NCI-H2196 (cell line): ENCODE results near the gene TWF2.
A peak's percentile ranks its signal among the peaks of the same experiment; 100 is the strongest.

Source experiments
- DNase-seq: peaks from one replicate; lab custom pipeline; 2025; ENCODE audit not compliant: unreplicated experiment; lab: John Stamatoyannopoulos, UW

The TWF2 gene

GRCh38 chr3:52223449-52224408 is 15.2 kb downstream of the TWF2 start:
- no peak for DNase-seq

DNA sequence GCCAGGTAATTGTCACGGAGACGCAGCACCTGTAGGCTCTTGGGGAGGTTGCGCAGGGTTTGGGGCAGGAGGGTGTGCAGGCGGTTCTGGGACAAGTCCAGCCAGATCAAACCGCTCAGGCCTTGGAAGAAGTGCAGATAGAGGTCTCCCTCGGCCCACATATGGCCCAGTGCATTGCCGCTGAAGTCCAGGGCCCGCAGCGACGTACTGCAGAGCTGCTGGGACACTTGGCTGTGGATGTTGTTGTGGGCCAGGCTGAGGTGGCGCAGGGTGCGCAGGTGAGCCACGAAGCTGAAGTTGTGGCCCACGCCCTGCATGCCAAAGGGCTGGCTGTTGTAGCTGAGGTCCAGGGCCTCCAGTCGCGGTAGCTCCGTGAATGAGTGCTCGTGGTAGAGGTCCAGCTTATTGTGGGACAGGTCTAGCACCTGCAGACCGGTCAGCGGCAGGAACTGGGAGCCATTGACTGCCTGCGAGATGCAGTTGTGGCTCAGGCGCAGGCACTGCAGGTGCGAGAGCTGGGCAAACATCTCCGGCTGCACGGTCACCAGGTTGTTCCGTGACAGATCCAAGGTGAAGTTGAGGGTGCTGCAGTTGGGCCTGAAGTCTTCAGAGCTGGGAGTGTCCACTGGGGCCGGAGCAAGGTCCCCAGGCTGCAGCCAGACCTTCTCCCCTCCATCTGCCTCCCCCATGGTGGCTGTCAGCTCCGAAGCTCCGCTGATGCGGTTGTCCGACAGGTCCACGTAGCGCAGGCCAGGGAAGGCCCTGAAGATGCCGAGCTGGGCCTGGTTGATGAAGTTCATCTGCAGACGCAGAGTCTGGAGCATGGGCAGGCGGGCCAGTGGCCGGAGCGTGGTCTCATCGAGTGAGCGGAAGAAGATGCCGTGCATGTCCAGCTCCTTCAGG is 16.4 kb downstream of the TWF2 start:
- no peak for DNase-seq

DNA sequence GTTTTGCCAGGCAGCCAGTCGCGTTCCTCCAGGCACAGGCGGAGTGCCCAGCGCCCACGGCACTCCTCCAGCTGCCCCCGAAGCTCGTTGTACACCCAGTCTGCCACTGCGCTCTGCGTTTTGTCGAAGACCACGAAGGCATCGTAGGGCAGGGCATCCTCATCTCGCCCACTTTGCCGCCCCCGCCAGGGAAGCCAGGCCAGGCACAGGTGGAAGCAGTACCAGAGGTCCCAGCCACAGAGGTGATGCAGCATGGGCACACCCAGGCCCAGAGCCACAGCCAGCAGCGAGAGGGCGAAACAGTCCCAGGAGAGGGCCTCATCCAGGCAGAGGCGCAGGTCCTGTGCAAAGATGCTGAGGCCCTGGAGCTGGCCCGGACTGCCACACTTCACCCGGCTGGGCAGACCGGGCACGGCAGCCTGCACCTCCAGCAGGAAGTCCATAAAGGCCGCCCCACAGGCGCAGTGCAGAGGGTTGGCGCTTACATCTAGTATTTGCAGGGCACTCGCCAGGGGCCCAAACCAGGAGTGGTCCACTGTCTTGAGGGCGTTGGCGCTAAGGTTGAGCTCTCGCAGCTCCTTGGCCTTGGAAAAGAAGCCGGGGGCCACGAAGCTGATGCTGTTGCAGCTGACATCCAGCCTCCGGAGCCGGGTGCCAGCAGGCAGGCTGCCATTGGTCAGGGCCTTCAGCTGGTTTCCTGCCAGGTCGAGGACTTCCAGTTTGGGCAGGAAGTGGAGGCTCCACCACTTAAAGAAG is 17.2 kb downstream of the TWF2 start:
- DNase-seq: peak; percentile 16

DNA sequence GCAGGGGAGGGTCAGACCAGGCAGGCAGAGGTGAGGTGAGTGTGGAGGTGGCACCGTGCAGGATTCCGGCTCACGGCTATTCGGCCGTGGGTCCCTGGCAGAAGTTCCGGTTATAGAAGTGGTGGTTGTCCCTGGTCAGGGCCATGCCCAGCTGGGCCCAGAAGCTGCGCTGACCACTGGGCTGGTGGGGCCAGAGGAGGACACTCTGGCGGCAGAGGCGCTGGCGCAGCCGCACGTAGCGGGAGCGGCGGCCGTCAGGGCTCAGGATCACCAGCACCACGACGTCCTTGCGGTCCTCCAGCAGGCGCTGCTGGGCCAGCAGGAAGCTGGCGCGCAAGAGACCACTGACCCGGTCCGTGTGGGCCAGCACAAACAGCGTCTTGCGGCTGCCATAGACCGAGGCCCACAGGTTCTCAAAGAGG is 17.8 kb downstream of the TWF2 start:
- no peak for DNase-seq

- DNase-seq: peak; percentile 53
Observed at GRCh38 chr3:52220380-52221026, 18.5 kb downstream of the TWF2 start.

DNA sequence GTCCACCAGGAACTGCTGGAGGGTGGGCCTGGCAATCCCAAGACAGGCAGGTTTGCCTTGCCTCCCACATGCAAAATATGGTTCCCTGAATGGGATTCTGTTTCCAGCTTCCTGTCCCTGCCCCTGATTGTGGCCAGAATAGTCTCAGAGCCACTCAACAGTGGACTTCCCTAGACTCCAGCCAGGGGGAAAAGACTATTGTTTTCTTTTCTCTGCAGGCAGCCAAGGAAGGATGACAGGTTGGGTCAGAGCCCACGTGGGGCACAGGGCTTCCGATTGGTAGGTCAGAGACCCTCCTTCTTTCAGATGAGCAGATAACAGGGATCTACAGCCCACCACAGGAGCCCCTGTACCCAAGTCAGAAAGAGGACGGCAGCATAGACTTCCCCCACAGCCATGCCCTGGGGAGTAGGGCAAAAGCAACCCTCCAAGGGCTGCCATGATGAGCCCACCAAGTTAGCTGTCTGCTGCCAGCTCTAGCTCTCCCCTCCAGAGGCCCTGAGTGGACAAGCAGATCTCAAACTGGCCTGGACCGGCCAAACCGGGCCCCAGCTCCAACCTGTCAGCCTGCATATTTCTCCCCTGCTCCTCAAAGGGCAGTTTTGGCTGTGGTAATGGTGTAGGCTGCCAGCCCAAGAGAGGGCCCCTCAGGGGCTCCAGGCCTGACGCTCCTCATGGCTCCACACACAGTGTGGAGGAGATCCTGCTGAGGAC is 19.9 kb downstream of the TWF2 start:
- DNase-seq: no peak

DNA sequence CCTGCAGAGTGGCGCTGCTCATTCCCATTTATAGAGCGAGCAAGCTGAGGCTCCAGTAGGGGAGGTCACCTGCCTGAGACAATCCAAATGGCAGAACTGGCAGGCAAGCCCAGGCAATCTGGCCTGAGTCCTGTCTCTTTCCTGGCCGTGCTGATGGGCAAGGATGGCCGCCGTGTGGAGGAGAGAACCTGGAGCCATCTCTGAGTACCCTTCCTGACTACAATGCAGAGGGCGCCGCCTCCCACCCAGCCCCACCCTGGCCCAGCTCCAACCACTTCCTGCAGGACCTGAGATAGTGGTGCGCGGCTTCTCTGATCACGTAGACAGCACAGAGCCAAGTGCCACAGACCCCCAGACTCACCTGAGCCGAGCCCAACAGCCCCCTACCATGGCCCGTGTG is 20.5 kb downstream of the TWF2 start:
- DNase-seq: no peak

DNA sequence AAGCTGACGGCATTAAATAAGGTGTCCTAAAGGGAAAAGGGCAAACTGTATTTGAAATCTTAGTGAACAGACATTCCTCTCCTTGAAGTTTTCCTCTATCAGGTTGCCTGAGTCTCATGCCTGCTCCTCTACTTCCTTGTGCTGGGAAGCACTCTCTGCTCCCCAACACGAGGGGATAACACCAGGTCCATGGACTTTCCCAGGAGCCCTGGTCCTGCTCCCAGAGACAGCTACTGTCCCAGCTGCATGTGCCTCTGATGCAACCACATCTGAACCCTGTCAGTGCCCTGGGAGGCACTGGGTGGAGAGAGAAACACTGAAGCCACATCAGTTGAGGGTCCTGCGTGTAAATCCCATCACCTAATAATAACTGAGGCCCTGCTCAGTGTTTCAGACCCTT is 20.9 kb downstream of the TWF2 start:
- DNase-seq: no peak

- no peak for DNase-seq
Observed at GRCh38 chr3:52217409-52217805, 21.6 kb downstream of the TWF2 start.

GRCh38 chr3:52216585-52217408 is 22.2 kb downstream of the TWF2 start:
- DNase-seq: peak; percentile 85

GRCh38 chr3:52215351-52215750 is 23.6 kb downstream of the TWF2 start:
- no peak for DNase-seq

- no peak for DNase-seq
Observed at GRCh38 chr3:52213901-52214300, 25.1 kb downstream of the TWF2 start.

- DNase-seq: no peak
Observed at GRCh38 chr3:52213005-52213404, 26.0 kb downstream of the TWF2 start.

DNA sequence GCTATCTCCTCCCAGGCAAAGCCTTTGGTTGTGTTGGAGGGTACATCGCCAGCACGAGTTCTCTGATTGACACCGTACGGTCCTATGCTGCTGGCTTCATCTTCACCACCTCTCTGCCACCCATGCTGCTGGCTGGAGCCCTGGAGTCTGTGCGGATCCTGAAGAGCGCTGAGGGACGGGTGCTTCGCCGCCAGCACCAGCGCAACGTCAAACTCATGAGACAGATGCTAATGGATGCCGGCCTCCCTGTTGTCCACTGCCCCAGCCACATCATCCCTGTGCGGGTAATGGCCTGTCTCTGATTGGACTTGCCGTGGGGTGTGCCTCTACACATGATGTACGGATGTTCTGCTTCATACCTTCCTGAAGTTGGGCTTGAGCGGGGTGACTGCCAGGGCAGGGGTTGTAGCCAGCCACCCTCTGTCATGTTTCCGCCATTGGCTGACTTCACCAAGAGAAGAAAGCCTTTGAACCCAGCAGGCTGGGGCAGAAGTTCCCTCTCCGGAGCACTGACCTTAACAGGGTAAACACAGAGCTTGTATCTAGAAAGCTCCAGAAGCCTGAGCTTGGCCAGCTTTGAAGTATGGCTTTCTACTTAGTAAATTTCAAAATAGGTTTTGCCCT is 27.6 kb downstream of the TWF2 start:
- no peak for DNase-seq

- no peak for DNase-seq
Observed at GRCh38 chr3:52210550-52211046, 28.4 kb downstream of the TWF2 start.

GRCh38 chr3:52210037-52210436 is 28.9 kb downstream of the TWF2 start:
- DNase-seq: no peak

GRCh38 chr3:52208556-52208955 is 30.4 kb downstream of the TWF2 start:
- no peak for DNase-seq

- DNase-seq: no peak
Observed at GRCh38 chr3:52205727-52206372, 33.1 kb downstream of the TWF2 start.
